ENCODE measurements around the gene RASSF5.

RASSF5 gene

DNA sequence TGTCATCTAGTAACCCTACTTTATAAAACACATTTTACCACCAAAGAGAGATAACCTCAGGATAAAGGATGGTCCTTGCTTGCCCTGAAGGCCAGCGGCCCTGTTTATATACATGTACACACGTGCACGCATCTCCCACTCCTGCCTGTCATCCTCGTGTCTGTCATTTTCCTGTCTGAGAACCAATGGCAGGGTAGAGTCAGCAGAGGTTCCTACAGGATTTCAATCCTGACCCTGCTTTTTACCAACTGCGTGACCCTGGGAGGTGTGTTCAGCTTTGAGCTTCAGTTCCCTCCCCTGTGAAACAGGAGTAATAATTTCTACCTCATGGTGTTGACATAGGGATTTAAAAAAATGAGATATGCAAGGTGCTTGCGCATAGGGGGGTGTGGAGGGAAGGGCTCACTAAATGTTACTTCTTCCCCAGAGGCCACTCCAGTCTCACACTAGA, 12.3 kb upstream of the RASSF5 start:
- TF ChIP-seq, protein P1, sequence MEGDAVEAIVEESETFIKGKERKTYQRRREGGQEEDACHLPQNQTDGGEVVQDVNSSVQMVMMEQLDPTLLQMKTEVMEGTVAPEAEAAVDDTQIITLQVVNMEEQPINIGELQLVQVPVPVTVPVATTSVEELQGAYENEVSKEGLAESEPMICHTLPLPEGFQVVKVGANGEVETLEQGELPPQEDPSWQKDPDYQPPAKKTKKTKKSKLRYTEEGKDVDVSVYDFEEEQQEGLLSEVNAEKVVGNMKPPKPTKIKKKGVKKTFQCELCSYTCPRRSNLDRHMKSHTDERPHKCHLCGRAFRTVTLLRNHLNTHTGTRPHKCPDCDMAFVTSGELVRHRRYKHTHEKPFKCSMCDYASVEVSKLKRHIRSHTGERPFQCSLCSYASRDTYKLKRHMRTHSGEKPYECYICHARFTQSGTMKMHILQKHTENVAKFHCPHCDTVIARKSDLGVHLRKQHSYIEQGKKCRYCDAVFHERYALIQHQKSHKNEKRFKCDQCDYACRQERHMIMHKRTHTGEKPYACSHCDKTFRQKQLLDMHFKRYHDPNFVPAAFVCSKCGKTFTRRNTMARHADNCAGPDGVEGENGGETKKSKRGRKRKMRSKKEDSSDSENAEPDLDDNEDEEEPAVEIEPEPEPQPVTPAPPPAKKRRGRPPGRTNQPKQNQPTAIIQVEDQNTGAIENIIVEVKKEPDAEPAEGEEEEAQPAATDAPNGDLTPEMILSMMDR (conservative IDR thresholded peaks at IDR 0.05; ENCODE audit: low read depth, low read length) = no peak
- DNase-seq (ENCODE audit: low read depth) = no peak
- H3K4me3 ChIP-seq (ENCODE audit: low read depth, low read length) = no peak overlapping the region

DNA sequence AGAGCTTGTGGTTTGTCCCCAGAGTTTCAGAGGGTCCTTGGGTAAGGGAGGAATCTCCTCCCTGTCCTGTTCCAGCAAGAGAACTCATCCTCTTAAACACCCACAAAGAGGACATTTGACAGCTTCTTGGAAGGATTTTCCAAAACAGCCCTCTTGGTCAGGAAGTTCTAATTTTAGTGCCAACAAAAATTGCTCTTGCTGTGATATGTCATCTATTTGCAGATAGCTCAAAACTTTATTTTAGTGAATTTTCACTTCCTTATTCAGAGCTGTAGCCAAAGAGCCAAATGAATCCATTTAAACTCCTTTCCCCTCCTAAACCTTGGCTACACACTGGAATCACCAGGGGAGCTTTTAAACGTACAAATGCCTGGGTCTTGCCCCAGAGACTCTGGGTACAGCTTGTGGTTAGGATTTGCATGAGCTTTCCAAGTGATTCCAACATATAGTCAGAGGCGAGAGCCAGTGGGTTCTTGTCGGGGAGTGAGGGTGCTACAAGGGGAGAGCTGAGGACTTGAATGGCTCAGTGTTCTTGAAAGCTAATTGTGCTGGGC, 11.8 kb upstream of the RASSF5 start:
- TF ChIP-seq, protein P1 (conservative IDR thresholded peaks at IDR 0.05; ENCODE audit: low read depth, low read length) = no peak
- DNase-seq (ENCODE audit: low read depth) = peak; percentile 58
- H3K4me3 ChIP-seq (ENCODE audit: low read depth, low read length) = no peak overlapping the region

DNA sequence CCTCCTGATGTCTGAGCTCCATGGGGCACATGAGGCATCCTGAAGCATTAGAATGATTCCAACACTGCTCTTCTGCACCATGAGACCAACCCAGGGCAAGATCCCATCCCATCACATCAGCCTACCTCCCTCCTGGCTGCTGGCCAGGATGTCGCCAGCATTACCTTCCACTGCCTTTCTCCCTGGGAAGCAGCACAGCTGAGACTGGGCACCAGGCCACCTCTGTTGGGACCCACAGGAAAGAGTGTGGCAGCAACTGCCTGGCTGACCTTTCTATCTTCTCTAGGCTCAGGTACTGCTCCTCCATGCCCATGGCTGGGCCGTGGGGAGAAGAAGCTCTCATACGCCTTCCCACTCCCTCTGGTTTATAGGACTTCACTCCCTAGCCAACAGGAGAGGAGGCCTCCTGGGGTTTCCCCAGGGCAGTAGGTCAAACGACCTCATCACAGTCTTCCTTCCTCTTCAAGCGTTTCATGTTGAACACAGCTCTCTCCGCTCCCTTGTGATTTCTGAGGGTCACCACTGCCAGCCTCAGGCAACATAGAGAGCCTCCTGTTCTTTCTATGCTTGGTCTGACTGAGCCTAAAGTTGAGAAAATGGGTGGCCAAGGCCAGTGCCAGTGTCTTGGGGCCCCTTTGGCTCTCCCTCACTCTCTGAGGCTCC, 11.1 kb upstream of the RASSF5 start:
- TF ChIP-seq, protein P1 (conservative IDR thresholded peaks at IDR 0.05; ENCODE audit: low read depth, low read length) = no peak
- H3K4me3 ChIP-seq (ENCODE audit: low read depth, low read length) = no peak overlapping the region
- DNase-seq (ENCODE audit: low read depth) = no peak

DNA sequence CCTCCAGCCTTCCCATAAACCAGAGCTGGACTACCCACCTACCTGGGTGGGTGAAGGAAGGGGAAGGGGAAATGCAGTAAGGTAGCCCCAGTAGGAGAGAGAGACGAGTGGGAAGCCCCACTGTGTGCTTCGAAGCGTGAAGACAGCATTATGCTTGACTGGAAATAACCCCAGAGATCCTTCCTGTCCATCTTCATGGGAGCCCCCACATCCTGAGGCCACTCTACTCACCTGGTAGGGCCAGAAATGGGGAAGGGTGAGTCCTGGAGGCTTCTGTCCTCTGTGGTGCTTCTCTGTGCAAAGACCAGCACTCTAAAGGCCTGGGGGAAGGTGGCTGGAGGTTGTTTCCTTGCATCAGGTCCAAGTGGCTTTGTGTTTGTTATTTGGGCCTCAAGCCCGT, 10.0 kb upstream of the RASSF5 start:
- no peak for DNase-seq (ENCODE audit: low read depth)
- H3K4me3 ChIP-seq (ENCODE audit: low read depth, low read length) = no peak overlapping the region

DNA sequence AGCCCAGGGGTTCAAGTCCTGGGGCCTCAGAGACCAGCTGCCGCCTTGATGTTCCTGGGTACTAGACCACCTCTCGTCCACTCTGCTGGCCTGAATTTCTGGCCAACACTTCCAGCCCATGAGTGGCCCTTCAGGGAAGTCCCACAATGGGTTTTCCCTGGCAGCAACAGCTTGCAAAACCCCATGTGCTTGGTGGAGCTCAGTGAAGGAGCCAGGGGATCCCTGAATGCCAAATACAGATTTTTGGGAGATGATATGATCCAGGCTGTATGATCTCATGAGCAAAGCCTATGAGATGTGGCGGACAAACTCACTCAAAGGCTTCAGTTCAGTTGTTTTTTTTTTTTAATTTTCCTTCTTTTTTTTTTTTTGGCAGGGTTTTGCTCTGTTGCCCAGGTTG, 9.6 kb upstream of the RASSF5 start:
- H3K4me3 ChIP-seq (ENCODE audit: low read depth, low read length) = no peak overlapping the region
- TF ChIP-seq, protein P1 (conservative IDR thresholded peaks at IDR 0.05; ENCODE audit: low read depth, low read length) = no peak
- no peak for DNase-seq (ENCODE audit: low read depth)

More for the DNA sequence above, 10.0 kb upstream of the RASSF5 start:
- TF ChIP-seq, protein P1 (conservative IDR thresholded peaks at IDR 0.05; ENCODE audit: low read depth, low read length) = no peak

- TF ChIP-seq, protein P1 (conservative IDR thresholded peaks at IDR 0.05; ENCODE audit: low read depth, low read length) = no peak
- H3K4me3 ChIP-seq (ENCODE audit: low read depth, low read length) = no peak overlapping the region
- no peak for DNase-seq (ENCODE audit: low read depth)
Measured at GRCh38 chr1:206498685-206499084, 8.6 kb upstream of the RASSF5 start.

DNA sequence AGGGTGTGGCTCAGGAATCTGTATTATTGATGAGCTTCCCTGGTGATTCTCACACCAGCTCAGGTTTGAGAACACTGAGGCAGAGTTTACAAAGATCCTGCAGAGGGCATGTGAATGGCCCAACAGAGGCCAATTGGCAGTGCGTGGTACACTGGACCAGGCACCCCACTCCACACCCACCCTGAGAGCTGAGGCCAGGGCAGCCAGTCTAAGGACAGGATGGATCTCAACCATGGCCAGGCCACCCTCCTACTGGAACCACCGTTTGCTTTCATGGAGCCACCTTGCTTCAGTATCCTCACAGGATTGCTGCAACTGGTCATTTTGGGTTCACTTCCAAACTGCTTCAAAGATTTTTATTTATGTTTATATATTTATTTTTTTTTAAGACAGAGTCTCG, 7.3 kb upstream of the RASSF5 start:
- no peak overlapping the region for H3K4me3 ChIP-seq (ENCODE audit: low read depth, low read length)
- TF ChIP-seq, protein P1 (conservative IDR thresholded peaks at IDR 0.05; ENCODE audit: low read depth, low read length) = no peak
- DNase-seq (ENCODE audit: low read depth) = no peak

All from choroid plexus epithelial cell (primary cell).